Prostate gland (tissue), 2 donors: ENCODE data around the gene LARP6. TPM values are rescaled to one million over a fixed set of nuclear protein-coding genes. Genes with fewer than 3 reads are reported as not detected.

ENCODE experiments used
- DNase-seq: peaks from one replicate; pipeline ENCODE4 v3.0.0-alpha.2; 2019; ENCODE audit warnings: low spot score
- H3K27ac ChIP-seq, 2 donors: fragments of 200-600 bp; sonication (generic); 2 replicates each; pipeline ENCODE4 v1.5.1; 2017 to 2019
- H3K27me3 ChIP-seq: fragments of 200-600 bp; sonication (generic); replicated peaks from 2 replicates; pipeline ENCODE4 v1.5.1; 2019; ENCODE audit not compliant: insufficient read depth
- H3K36me3 ChIP-seq, 2 donors: fragments of 200-600 bp; sonication (generic); 1 replicate in 1 of 2; 2 replicates in 1 of 2; pipeline versions ENCODE4 v1.5.1 to v1.8.1; 2017 to 2019
- H3K4me1 ChIP-seq: fragments of 200-600 bp; sonication (generic); replicated peaks from 2 replicates; pipeline ENCODE4 v1.5.1; 2019
- H3K4me3 ChIP-seq, 2 donors: fragments of 200-600 bp; sonication (generic); 2 replicates each; pipeline ENCODE4 v1.5.1; 2017 to 2019
- H3K9me3 ChIP-seq: fragments of 200-600 bp; sonication (generic); 2 replicates; pipeline ENCODE4 v1.5.1; 2017
- POLR2A ChIP-seq: fragments of 450-650 bp; IDR thresholded peaks from one replicate; pipeline ENCODE4 v1.6.1; 2016; ENCODE audit warnings: antibody characterized with exemption, mild to moderate bottlenecking
- POLR2AphosphoS5 ChIP-seq: sonication (generic); formaldehyde crosslinking; IDR thresholded peaks from one replicate; pipeline ENCODE4 v1.6.1; 2017; ENCODE audit warnings: antibody characterized with exemption
- WGBS: methylation state at CpG from one replicate; pipeline ENCODE4 v1.1.5; 2018; 5-methylcytosine and 5-hydroxymethylcytosine counted together
- intact Hi-C: fragments of 100-400 bp; cut with DNase I; formaldehyde crosslinking; loops from one replicate; pipeline ENCODE4 v1.14.2; 2022
- total RNA-seq, 2 donors: library from RNA; depleted of rRNA; stranded (reverse); fragments of >200 nt; gene quantifications; one replicate each; pipeline ENCODE4 v1.1.0, GENCODE V29; 2016
- TF ChIP-seq, protein P1 (sequence below), 4 experiments: fragments of 200-600 bp in 2 of 4; fragments of 450-650 bp in 2 of 4; sonication (generic) in 2 of 4; IDR thresholded peaks; 1 replicate in 3 of 4; 2 replicates in 1 of 4; pipeline ENCODE4 v1.5.1; 2016 to 2019; ENCODE audit warnings: antibody characterized with exemption in 4 of 4, mild to moderate bottlenecking in 2 of 4, moderate library complexity in 2 of 4

The LARP6 gene
- total RNA-seq, 2 donors from 2014 or later, result 24.6 to 43.3 TPM

- intact Hi-C loops, result no loop called here
- H3K36me3 ChIP-seq, result peaks cover 0 to 3% of the 10 kb centered on the region in 2 donors
- WGBS, result 52% methylated on average over 2 of the region's 2 CpGs
- no peaks in the 10 kb centered on the region for H3K4me1 ChIP-seq
- no peak overlapping the region for H3K27ac ChIP-seq
- no peaks in the 10 kb centered on the region for H3K27me3 ChIP-seq
- TF ChIP-seq POLR2A (no peak), POLR2AphosphoS5 (no peak)
- TF ChIP-seq, protein P1, sequence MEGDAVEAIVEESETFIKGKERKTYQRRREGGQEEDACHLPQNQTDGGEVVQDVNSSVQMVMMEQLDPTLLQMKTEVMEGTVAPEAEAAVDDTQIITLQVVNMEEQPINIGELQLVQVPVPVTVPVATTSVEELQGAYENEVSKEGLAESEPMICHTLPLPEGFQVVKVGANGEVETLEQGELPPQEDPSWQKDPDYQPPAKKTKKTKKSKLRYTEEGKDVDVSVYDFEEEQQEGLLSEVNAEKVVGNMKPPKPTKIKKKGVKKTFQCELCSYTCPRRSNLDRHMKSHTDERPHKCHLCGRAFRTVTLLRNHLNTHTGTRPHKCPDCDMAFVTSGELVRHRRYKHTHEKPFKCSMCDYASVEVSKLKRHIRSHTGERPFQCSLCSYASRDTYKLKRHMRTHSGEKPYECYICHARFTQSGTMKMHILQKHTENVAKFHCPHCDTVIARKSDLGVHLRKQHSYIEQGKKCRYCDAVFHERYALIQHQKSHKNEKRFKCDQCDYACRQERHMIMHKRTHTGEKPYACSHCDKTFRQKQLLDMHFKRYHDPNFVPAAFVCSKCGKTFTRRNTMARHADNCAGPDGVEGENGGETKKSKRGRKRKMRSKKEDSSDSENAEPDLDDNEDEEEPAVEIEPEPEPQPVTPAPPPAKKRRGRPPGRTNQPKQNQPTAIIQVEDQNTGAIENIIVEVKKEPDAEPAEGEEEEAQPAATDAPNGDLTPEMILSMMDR (IDR thresholded peaks at IDR 0.05), result no peak
- H3K9me3 ChIP-seq, result no peaks in the 10 kb centered on the region
- no peak overlapping the region for H3K4me3 ChIP-seq
- DNase-seq, result no peak
Measured at GRCh38 chr15:70830615-70831014, 23.3 kb downstream of the LARP6 start.

DNA sequence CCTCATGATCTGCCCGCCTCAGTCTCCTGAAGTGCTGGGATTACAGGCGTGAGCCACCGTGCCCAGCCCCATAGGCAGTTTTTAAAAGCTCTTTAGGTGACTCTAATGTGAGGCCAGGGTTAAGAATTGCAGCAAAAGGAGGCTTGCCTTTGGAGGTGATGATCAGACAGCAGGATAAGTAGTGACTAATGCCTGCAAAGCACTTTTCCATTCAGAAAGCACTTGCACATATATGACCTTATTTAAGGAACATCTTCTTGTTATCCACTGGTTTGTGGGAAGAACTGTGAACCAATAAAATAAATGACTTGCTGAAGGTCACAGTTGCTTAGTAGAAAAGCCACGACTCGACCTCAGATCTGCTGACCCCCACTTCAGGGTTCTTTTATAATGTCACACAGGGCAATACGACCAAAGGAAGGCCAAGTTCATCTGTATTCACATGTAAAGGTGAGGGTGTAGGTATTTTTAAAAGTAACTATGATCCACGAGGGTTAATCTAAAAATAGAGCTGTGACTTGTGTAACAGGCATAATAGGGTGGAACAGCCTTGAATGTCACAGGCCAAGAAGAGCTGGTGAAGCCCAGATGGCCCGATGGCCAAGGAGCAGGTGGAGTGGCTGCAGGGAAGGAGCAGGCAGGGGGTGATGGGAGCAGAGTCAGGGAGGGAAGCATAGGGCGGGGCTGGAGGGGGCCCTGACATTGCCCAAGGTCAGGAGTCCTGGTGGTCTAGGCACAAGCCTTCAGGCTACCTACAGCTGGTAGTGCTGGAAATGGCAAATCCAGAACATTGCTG lies 24.4 kb downstream of the LARP6 start:
- Histone ChIP-seq H3K36me3 (peaks cover 0 to 3% of the 10 kb centered on the region in 2 donors), H3K4me3 (no peak overlapping the region), H3K9me3 (no peaks in the 10 kb centered on the region), H3K27me3 (no peaks in the 10 kb centered on the region), H3K4me1 (no peaks in the 10 kb centered on the region), H3K27ac (no peak overlapping the region)
- TF ChIP-seq POLR2A (no peak), POLR2AphosphoS5 (no peak)
- TF ChIP-seq, protein P1 (IDR thresholded peaks at IDR 0.05), result no peak
- no peak for DNase-seq
- WGBS, result 77% methylated on average over 9 of the region's 9 CpGs
- intact Hi-C loops, result no loop called here

GRCh38 chr15:70827721-70828120 lies 26.2 kb downstream of the LARP6 start:
- WGBS, result 83% methylated on average over 6 of the region's 6 CpGs

GRCh38 chr15:70826634-70827033 lies 27.3 kb downstream of the LARP6 start:
- Histone ChIP-seq H3K36me3 (no peaks in the 10 kb centered on the region), H3K27ac (no peak overlapping the region), H3K4me1 (no peaks in the 10 kb centered on the region), H3K9me3 (no peaks in the 10 kb centered on the region), H3K27me3 (no peaks in the 10 kb centered on the region), H3K4me3 (no peak overlapping the region)
- WGBS, result 31% methylated on average over 3 of the region's 3 CpGs
- intact Hi-C loops, result loop anchor here (2.0 kb wide), 1 partner anchor 48 kb away; no protein-coding TSS in a partner anchor
- TF ChIP-seq POLR2AphosphoS5, result no peak
- TF ChIP-seq POLR2A, result no peak
- TF ChIP-seq, protein P1 (IDR thresholded peaks at IDR 0.05), result no peak
- no peak for DNase-seq

More at GRCh38 chr15:70827721-70828120, 26.2 kb downstream of the LARP6 start:
- no peak overlapping the region for H3K4me3 ChIP-seq
- intact Hi-C loops, result loop anchor here (2.0 kb wide), 1 partner anchor 47 kb away; no protein-coding TSS in a partner anchor
- no peaks in the 10 kb centered on the region for H3K9me3 ChIP-seq
- H3K4me1 ChIP-seq, result no peaks in the 10 kb centered on the region
- no peak overlapping the region for H3K27ac ChIP-seq
- no peak for DNase-seq
- peaks cover 0 to 1% of the 10 kb centered on the region in 2 donors for H3K36me3 ChIP-seq
- TF ChIP-seq POLR2A (no peak), POLR2AphosphoS5 (no peak)
- TF ChIP-seq, protein P1 (IDR thresholded peaks at IDR 0.05), result no peak
- no peaks in the 10 kb centered on the region for H3K27me3 ChIP-seq

- Histone ChIP-seq H3K4me1 (no peaks in the 10 kb centered on the region), H3K36me3 (no peaks in the 10 kb centered on the region), H3K9me3 (no peaks in the 10 kb centered on the region), H3K4me3 (no peak overlapping the region), H3K27me3 (no peaks in the 10 kb centered on the region), H3K27ac (no peak overlapping the region)
- TF ChIP-seq POLR2A (no peak), POLR2AphosphoS5 (no peak)
- TF ChIP-seq, protein P1 (IDR thresholded peaks at IDR 0.05), result no peak
- no peak for DNase-seq
- intact Hi-C loops, result loop anchor here (2.0 kb wide), 1 partner anchor 49 kb away; no protein-coding TSS in a partner anchor
- WGBS, result 95% methylated on average over 8 of the region's 8 CpGs
Measured at GRCh38 chr15:70825841-70826240, 28.1 kb downstream of the LARP6 start.
